GM21360 (cell line): ENCODE results near the gene ZNF614.
"Not testable (repeated sequence)": the region's sequence is repeated elsewhere in the genome, so short reads cannot be mapped to it uniquely, and the experiment has no call there.

ENCODE experiments used
- ATAC-seq: cut with Tn5 transposase; IDR thresholded peaks from one replicate; pipeline ENCODE4 v1.9.1; 2021; ENCODE audit warnings: mild to moderate bottlenecking, moderate library complexity; ENCODE audit not compliant: unreplicated experiment

ZNF614 gene

GRCh38 chr19:51993422-51993821 lies 34.8 kb downstream of the ZNF614 start:
- ATAC-seq: no peak

- no peak for ATAC-seq
These were observed 41.6 kb downstream of the ZNF614 start, which contains the start of gene ZNF350 for GRCh38 chr19:51986309-51987291. Gene ZNF350, minus strand, starts transcription at chr19:51986840. Its CDS starts 12,480 bp downstream, at chr19:51974360.

GRCh38 chr19:51983361-51983760 lies 44.8 kb downstream of the ZNF614 start:
- ATAC-seq: no peak

- not testable (repeated sequence) for ATAC-seq
These were observed 47.3 kb downstream of the ZNF614 start for GRCh38 chr19:51980926-51981325.

- no peak for ATAC-seq
These were observed 48.0 kb downstream of the ZNF614 start for GRCh38 chr19:51980116-51980736.

GRCh38 chr19:51978882-51979281 lies 49.3 kb downstream of the ZNF614 start:
- no peak for ATAC-seq

GRCh38 chr19:51977346-51977745 lies 50.8 kb downstream of the ZNF614 start:
- ATAC-seq: no peak

GRCh38 chr19:51976852-51977251 lies 51.3 kb downstream of the ZNF614 start:
- ATAC-seq: no peak

GRCh38 chr19:51975787-51976186 lies 52.4 kb downstream of the ZNF614 start:
- ATAC-seq: not testable (repeated sequence)

- ATAC-seq: no peak
These were observed 56.6 kb downstream of the ZNF614 start for GRCh38 chr19:51971624-51972023.

GRCh38 chr19:51970718-51971117 lies 57.5 kb downstream of the ZNF614 start:
- no peak for ATAC-seq

GRCh38 chr19:51965583-51965982 lies 62.6 kb downstream of the ZNF614 start:
- no peak for ATAC-seq
